GM18868 (cell line): Measurements from ENCODE around the gene PKHD1.
"Not testable (repeated sequence)": the region's sequence is repeated elsewhere in the genome, so short reads cannot be mapped to it uniquely, and the experiment has no call there.

Experiments
- ATAC-seq: cut with Tn5 transposase; IDR thresholded peaks from one replicate; pipeline ENCODE4 v1.9.1; 2021; ENCODE audit warnings: mild to moderate bottlenecking, moderate library complexity; ENCODE audit not compliant: unreplicated experiment

PKHD1 gene

DNA sequence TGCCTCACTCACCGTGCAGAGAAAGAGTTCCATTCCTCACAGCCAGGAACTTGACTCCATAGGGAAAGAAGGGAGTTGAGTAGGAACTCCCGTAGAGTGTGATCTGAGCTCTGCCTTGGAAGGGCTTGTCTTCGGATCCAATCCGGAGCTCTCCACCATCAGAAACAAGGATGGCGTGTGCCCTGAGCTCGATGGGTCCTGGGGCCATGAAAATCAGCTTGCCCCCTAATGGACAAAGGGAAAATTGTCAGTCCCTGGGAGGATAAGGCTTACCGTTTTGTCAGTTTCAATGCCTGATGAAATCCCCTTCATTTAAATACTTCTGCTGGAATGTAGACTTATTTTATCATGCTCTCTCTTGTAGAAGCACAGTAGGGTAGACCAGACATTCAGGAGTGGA is 153.3 kb downstream of the PKHD1 start:
- ATAC-seq, result peak; percentile 64

GRCh38 chr6:51932956-51933355 is 154.5 kb downstream of the PKHD1 start:
- no peak for ATAC-seq

GRCh38 chr6:51930602-51931001 is 156.8 kb downstream of the PKHD1 start:
- ATAC-seq, result no peak

DNA sequence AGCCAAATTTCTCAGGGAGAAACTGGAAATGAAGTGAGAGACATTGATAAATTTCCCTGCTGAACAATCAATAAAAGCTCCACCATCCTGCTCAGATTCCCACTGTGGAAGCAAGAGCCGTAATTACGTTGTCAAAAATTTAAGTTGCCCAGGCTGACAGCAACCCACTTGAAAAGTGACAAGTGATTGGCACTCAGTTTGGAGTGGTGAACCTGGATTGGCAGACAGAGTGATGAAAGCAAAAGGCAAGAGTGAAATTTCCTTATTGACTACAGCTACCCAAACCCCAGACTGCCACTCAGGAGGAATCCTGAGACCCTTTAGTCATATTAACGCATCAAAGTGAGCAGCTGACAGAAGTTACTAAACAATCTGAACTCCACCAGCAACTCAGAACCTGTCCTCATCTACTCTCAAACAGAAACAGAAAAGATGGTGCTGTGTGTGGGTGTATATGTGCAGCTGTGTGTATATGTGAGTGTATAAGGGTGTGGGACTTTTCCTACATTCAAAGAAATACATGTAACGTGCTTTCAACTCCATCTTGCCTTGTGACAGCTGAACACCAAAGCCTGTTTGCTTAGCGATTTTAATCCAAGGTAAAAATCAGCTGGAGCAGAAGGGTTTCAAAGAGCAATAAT is 157.4 kb downstream of the PKHD1 start:
- peak; percentile 42 for ATAC-seq

DNA sequence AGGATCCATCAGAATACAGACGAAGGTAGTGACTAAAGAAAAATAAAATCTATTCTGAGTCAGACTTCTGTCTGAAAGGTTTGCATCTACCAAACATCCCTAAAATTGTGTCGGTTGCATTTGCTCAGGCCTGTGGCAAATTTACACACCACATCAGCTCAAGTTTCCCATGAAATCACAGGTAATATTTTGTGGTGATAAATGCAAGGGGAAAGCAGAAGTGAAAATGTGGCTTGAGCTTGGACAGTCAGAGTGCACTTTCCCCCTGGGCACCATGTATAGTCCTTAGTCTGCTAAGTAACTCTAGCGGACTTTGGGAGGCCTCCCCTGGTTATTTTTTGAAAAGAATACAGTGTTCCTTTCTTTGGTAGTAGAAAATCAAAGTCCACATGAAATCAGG is 159.1 kb downstream of the PKHD1 start:
- peak; percentile 71 for ATAC-seq

- ATAC-seq, result no peak
Measured at GRCh38 chr6:51927450-51927849, 160.0 kb downstream of the PKHD1 start.

DNA sequence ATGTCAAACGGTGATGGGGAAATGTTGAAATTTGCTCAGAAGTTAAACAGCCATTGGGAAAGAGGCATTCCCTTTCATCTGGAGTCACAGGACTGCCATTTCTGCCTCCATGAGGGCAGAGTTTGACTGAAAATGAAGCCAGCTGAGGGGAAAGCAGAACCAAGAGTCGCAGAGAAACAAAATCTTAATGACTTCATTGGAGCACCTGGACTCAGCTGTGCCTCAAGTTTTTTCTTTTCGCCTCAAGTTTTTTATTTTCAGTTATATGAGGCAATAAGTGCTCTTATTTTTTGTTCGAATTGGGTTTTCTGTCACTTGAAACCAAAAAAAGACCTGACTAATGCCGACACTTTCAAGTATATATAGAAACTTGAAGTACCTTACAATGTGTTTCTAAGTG is 161.3 kb downstream of the PKHD1 start:
- no peak for ATAC-seq

DNA sequence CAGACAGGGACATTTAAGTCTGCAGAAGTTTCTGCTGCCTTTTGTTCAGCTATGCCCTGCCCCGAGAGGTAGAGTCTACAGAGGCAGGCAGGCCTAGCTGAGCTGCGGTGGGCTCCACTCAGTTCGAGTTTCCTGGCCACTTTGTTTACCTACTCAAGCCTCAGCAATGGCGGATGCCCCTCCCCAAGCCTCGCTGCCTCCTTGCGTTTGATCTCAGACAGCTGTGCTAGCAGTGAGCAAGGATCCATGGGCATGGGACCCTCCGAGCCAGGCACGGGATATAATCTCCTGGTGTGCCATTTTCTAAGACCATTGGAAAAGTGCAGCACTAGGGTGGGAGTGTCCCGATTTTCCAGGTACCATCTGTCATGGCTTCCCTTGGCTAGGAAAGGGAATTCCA is 164.9 kb downstream of the PKHD1 start:
- not testable (repeated sequence) for ATAC-seq

DNA sequence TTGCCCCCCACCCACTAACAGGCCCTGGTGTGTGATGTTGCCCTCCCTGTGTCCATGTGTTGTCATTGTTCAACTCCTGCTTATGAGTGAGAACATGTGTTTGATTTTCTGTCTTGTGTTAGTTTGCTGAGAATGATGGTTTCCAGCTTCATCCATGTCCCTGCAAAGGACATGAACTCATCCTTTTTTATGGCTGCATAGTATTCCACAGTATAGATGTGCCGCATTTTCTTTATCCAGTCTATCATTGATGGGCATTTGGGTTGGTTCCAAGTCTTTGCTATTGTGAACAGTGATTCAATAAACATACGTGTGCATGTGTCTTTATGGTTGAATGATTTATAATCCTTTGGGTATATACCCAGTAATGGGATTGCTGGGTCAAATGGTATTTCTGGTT is 169.1 kb downstream of the PKHD1 start:
- ATAC-seq, result not testable (repeated sequence)

DNA sequence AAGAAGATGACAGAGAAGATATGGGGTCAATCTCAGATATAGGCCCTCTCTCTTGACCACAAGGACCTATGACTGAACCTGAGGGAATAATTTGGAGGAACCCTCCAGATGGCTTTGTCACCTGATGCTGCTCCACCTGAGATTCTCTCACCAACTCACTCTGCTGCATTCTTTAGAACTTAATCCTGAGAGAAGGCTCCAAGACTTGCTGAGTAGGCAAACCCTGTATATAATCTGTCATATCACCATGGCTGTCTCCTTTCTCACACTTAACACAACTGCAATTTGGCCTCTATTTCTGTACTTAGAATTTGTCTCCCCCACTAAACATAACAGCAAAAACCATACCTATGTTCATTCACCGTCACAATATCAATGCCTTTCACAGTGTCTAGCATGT is 172.3 kb downstream of the PKHD1 start:
- ATAC-seq, result no peak

- ATAC-seq, result no peak
Measured at GRCh38 chr6:51913265-51913664, 174.1 kb downstream of the PKHD1 start.

- ATAC-seq, result no peak
Measured at GRCh38 chr6:51910851-51911250, 176.6 kb downstream of the PKHD1 start.

GRCh38 chr6:51908243-51908642 is 179.2 kb downstream of the PKHD1 start:
- ATAC-seq, result no peak

GRCh38 chr6:51901766-51902764 is 185.3 kb downstream of the PKHD1 start:
- ATAC-seq, result no peak

DNA sequence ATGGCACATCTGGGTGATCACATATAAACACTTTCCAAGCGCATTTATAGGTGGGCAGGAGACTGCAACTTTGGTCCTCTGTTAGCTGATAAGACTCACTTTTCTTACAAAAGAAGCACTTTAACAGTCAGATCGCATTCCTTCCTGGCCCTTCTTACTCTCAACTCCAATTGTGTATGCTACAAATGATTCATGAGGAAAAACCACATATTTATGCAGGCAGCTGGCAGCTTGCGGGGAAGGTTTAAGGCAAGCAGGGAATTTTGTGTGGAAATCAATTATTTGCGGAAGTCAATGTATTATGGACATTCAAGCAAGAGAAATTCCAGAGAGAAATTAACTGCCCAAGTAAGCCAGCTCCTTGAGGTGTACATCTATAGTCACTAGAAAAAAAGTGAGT is 194.0 kb downstream of the PKHD1 start:
- no peak for ATAC-seq

GRCh38 chr6:51892750-51893149 is 194.7 kb downstream of the PKHD1 start:
- peak; percentile 42 for ATAC-seq

- no peak for ATAC-seq
Measured at GRCh38 chr6:51892339-51892738, 195.1 kb downstream of the PKHD1 start.

GRCh38 chr6:51891784-51892183 is 195.6 kb downstream of the PKHD1 start:
- no peak for ATAC-seq

GRCh38 chr6:51887859-51888258 is 199.6 kb downstream of the PKHD1 start:
- no peak for ATAC-seq

- ATAC-seq, result no peak
Measured at GRCh38 chr6:51885957-51886356, 201.5 kb downstream of the PKHD1 start.

- ATAC-seq, result peak; percentile 79
Measured at GRCh38 chr6:51868591-51869355, 218.6 kb downstream of the PKHD1 start.
